ENCODE data around the gene NBL1. TPM values are rescaled to one million over a fixed set of nuclear protein-coding genes. Genes with fewer than 3 reads are reported as not detected.
"Not testable (repeated sequence)": the region's sequence is repeated elsewhere in the genome, so short reads cannot be mapped to it uniquely, and the experiment has no call there.

NBL1 gene
- total and polyA plus RNA-seq, 2 donors: 21.7 to 47.6 TPM

DNA sequence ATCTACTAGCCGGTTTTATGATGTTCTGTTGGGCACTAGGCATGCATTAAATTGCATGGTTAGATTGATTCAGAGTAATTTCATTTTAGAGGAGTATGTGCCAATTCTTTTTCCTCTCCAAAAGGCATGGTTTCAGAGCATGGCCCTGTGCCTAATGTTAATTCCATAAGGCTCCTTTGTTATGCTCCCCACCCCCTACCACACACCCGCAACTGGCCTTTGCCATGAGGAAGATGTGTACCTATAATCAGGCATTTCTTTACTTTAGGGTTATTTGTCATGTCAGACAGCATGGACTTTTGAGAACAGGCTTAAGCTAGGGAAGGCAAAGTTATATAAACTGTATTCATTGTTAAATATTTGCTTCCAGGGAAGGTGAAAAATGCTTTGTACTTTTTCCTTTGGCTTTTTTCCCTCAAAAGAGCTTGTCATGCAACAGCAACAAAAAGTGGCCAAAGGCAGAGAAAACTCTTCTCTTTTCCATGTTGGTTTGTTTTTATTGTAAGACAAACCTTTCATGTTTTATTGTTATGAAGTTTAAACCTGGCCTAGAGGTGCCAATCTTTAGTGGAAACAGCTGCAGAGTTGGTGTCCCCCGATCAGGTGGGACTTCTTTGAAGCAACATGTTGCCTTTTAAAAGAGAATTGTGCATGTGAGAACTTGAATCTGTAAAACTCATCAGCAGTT lies 24.3 kb upstream of the NBL1 start:
- H3K36me3 ChIP-seq (ENCODE audit: control insufficient read depth in 2 of 2, insufficient read depth in 2 of 2, low read length in 1 of 2): peaks cover 7 to 30% of the 10 kb centered on the region in 2 donors
- 69% methylated on average over 3 of the region's 3 CpGs for WGBS
- peaks cover 5 to 9% of the 10 kb centered on the region in 2 donors for H3K4me1 ChIP-seq (ENCODE audit: control insufficient read depth in 2 of 2, insufficient read depth in 2 of 2, low read length in 2 of 2)
- peak in 3 of 9 donors; percentile 35 to 67 (median 37) for DNase-seq (ENCODE audit: low read depth in 6 of 9, low spot score in 9 of 9)
- no peak overlapping the region for H3K4me3 ChIP-seq (ENCODE audit: low read length in 2 of 2)
- peak overlapping the region in 1 of 2 donors; percentile 2 for H3K27ac ChIP-seq (ENCODE audit: low read depth in 1 of 2, low read length in 1 of 2)
- no peaks in the 10 kb centered on the region for H3K9me3 ChIP-seq (ENCODE audit: control insufficient read depth in 2 of 2, insufficient read depth in 1 of 2, low read length in 1 of 2)
- no peaks in the 10 kb centered on the region for H3K27me3 ChIP-seq (ENCODE audit: control insufficient read depth in 2 of 2, insufficient read depth in 1 of 2, low read length in 1 of 2)

DNA sequence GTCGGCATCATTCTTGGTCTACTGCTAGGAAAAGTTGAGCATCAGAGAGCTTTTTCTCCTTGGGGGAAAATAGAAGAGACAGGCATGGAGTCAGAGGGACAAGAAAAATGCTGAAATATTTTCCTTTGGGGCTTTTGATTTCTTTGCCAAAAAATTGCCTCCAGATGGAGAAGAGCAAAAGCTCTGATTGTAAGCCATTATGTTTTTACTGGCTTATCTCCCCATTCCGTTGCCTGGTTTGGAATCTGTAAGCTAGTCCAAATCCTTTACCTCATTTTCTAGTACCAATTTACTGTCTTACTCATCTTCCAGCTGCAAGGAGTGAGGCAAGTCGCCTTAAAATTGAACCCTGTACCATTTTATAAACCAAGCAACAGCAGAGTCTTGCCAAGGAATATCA lies 23.3 kb upstream of the NBL1 start:
- Histone ChIP-seq H3K27ac (ENCODE audit: low read depth in 1 of 2, low read length in 1 of 2) (no peak overlapping the region), H3K9me3 (ENCODE audit: control insufficient read depth in 2 of 2, insufficient read depth in 1 of 2, low read length in 1 of 2) (no peaks in the 10 kb centered on the region), H3K27me3 (ENCODE audit: control insufficient read depth in 2 of 2, insufficient read depth in 1 of 2, low read length in 1 of 2) (no peaks in the 10 kb centered on the region), H3K4me1 (ENCODE audit: control insufficient read depth in 2 of 2, insufficient read depth in 2 of 2, low read length in 2 of 2) (peaks cover 5 to 9% of the 10 kb centered on the region in 2 donors), H3K36me3 (ENCODE audit: control insufficient read depth in 2 of 2, insufficient read depth in 2 of 2, low read length in 1 of 2) (peaks cover 6 to 32% of the 10 kb centered on the region in 2 donors), H3K4me3 (ENCODE audit: low read length in 2 of 2) (no peak overlapping the region)
- DNase-seq (ENCODE audit: low read depth in 6 of 9, low spot score in 9 of 9): no peak
- WGBS: 96% methylated on average over 3 of the region's 3 CpGs

DNA sequence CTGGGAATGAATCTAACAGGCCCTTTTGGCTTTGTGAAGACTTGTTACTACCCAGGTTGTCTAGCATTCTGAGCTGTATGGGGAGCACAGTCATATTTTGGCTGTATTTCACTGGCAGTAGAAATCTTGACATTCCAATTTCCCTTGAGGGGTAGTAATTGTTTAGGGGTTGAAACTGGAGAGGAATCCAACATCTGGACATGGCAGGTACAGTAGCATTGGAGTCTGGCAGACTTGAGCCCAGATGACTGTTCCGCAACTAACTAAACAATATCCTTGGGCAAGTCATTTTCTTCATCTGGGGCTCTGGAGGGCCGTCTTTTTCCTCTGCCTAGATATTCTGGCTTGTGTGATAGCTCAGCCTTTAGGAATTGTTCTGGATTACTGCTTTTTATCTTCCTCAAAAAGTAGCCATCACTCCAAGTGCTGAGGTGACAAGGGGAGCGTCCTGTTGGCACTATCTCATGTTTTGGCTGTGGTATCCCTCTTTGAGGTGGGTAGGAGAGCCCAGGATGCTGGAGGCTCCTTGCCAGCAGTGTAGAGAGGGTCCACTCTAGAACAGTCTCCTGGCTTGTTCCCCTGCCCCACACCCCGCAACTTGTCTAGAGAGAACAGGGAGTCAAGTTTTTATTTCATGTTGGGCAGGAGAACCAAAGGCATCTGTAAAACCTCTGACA lies 22.7 kb upstream of the NBL1 start:
- H3K9me3 ChIP-seq (ENCODE audit: control insufficient read depth in 2 of 2, insufficient read depth in 1 of 2, low read length in 1 of 2): no peaks in the 10 kb centered on the region
- no peaks in the 10 kb centered on the region for H3K27me3 ChIP-seq (ENCODE audit: control insufficient read depth in 2 of 2, insufficient read depth in 1 of 2, low read length in 1 of 2)
- no peak for DNase-seq (ENCODE audit: low read depth in 6 of 9, low spot score in 9 of 9)
- no peak overlapping the region for H3K4me3 ChIP-seq (ENCODE audit: low read length in 2 of 2)
- WGBS: 97% methylated on average over 4 of the region's 4 CpGs
- peaks cover 9 to 34% of the 10 kb centered on the region in 2 donors for H3K36me3 ChIP-seq (ENCODE audit: control insufficient read depth in 2 of 2, insufficient read depth in 2 of 2, low read length in 1 of 2)
- no peak overlapping the region for H3K27ac ChIP-seq (ENCODE audit: low read depth in 1 of 2, low read length in 1 of 2)
- H3K4me1 ChIP-seq (ENCODE audit: control insufficient read depth in 2 of 2, insufficient read depth in 2 of 2, low read length in 2 of 2): peaks cover 5 to 9% of the 10 kb centered on the region in 2 donors

DNA sequence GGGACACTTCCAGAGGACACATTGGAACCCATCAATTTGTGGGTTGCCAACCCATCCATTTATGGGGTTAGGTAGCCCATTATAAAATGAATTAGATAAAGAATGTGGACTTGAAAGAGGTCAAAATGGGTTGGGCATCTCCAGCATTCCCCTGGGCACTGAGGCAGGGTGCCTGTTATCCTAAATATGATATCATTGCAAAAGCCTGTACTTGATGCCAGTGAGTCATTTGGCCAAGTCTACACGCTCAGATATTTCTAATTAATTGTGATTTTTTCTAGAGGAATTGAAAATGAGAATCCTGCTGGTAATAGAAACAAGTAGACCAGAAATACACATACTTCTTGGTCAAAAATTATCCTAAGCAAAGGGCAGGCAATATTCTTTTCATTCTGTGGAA lies 21.9 kb upstream of the NBL1 start:
- Histone ChIP-seq H3K27ac (ENCODE audit: low read depth in 1 of 2, low read length in 1 of 2) (no peak overlapping the region), H3K4me3 (ENCODE audit: low read length in 2 of 2) (no peak overlapping the region), H3K36me3 (ENCODE audit: control insufficient read depth in 2 of 2, insufficient read depth in 2 of 2, low read length in 1 of 2) (peaks cover 15 to 38% of the 10 kb centered on the region in 2 donors), H3K27me3 (ENCODE audit: control insufficient read depth in 2 of 2, insufficient read depth in 1 of 2, low read length in 1 of 2) (no peaks in the 10 kb centered on the region), H3K4me1 (ENCODE audit: control insufficient read depth in 2 of 2, insufficient read depth in 2 of 2, low read length in 2 of 2) (peaks cover 5 to 9% of the 10 kb centered on the region in 2 donors), H3K9me3 (ENCODE audit: control insufficient read depth in 2 of 2, insufficient read depth in 1 of 2, low read length in 1 of 2) (no peaks in the 10 kb centered on the region)
- 96% methylated on average over 1 of the region's 1 CpG for WGBS
- no peak for DNase-seq (ENCODE audit: low read depth in 6 of 9, low spot score in 9 of 9)

DNA sequence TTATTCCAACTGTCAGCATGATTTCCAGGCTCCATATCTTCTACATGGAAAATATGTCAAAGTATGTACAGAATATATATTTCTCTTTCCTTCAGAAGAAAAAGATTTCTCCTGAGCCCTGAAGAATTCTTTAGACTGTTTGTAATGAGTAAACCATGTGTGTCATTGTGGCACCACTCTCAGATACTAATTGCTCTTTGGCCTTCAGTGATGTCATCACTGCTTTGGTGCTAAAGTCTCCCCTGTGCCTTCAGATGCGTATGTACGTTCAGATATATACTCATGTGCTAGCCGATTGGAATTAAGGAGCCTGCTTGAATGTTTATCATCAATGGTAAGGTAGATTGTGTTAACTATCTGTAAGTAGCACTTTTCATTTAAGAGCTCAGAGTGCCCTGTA lies 20.6 kb upstream of the NBL1 start:
- Histone ChIP-seq H3K27me3 (ENCODE audit: control insufficient read depth in 2 of 2, insufficient read depth in 1 of 2, low read length in 1 of 2) (no peaks in the 10 kb centered on the region), H3K4me1 (ENCODE audit: control insufficient read depth in 2 of 2, insufficient read depth in 2 of 2, low read length in 2 of 2) (peaks cover 3 to 6% of the 10 kb centered on the region in 2 donors), H3K4me3 (ENCODE audit: low read length in 2 of 2) (no peak overlapping the region), H3K27ac (ENCODE audit: low read depth in 1 of 2, low read length in 1 of 2) (no peak overlapping the region), H3K9me3 (ENCODE audit: control insufficient read depth in 2 of 2, insufficient read depth in 1 of 2, low read length in 1 of 2) (no peaks in the 10 kb centered on the region), H3K36me3 (ENCODE audit: control insufficient read depth in 2 of 2, insufficient read depth in 2 of 2, low read length in 1 of 2) (peaks cover 19 to 42% of the 10 kb centered on the region in 2 donors)
- 97% methylated on average over 3 of the region's 3 CpGs for WGBS
- no peak for DNase-seq (ENCODE audit: low read depth in 6 of 9, low spot score in 9 of 9)

DNA sequence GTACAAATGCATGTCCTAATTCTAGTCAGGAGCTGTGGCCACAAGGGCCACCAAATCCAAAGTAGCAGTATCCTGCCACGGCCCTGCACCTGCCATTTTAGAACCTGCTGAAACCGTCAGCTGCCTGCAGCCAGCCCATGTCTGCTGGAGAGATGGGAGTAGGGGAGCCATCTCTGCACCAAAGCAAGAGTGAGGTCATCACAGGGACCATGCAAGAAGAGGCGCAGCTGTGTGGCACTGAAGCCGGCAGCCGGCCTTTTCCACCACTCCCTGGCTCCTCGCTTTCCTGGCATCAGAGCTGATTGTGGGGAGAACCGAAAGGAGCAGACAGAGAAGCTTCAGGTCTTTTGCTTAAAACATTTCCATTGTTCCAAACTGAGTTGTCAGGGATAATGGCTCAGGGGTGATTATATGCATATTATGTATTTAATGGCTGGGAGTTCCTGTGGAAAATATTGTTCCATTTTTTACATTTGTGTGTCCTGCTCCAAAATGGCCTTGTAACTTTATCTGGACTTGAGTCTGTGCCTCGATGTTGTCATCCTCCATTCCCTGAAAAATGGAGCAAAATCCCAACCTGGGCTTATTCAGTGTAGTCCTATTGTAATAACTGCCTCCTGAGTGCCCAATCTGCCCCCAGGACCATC lies 18.7 kb upstream of the NBL1 start:
- DNase-seq (ENCODE audit: low read depth in 6 of 9, low spot score in 9 of 9): no peak
- peaks cover 22 to 45% of the 10 kb centered on the region in 2 donors for H3K36me3 ChIP-seq (ENCODE audit: control insufficient read depth in 2 of 2, insufficient read depth in 2 of 2, low read length in 1 of 2)
- no peak overlapping the region for H3K4me3 ChIP-seq (ENCODE audit: low read length in 2 of 2)
- H3K4me1 ChIP-seq (ENCODE audit: control insufficient read depth in 2 of 2, insufficient read depth in 2 of 2, low read length in 2 of 2): no peaks in the 10 kb centered on the region
- H3K9me3 ChIP-seq (ENCODE audit: control insufficient read depth in 2 of 2, insufficient read depth in 1 of 2, low read length in 1 of 2): no peaks in the 10 kb centered on the region
- H3K27ac ChIP-seq (ENCODE audit: low read depth in 1 of 2, low read length in 1 of 2): no peak overlapping the region
- H3K27me3 ChIP-seq (ENCODE audit: control insufficient read depth in 2 of 2, insufficient read depth in 1 of 2, low read length in 1 of 2): no peaks in the 10 kb centered on the region
- WGBS: 98% methylated on average over 8 of the region's 8 CpGs

DNA sequence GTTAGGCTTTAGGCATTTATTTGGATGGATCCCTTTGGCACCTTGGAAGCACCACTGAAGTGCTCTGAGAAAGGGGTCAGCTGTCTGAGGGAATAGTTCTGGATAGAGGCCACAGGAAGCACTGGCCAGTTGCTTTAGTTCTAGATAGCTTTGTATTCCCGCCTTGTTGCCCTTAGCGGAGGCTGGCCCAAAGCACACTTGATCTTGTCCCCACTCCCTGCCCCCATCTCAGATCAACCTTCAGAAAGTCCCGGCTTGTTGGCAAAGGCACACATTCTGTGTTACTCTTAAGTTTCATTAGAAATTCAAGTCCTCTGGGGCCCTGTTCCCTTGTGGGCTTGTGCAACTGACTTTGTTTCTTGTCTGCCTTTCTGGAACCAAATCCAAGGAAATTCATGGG lies 15.2 kb upstream of the NBL1 start:
- Histone ChIP-seq H3K4me3 (ENCODE audit: low read length in 2 of 2) (no peak overlapping the region), H3K27ac (ENCODE audit: low read depth in 1 of 2, low read length in 1 of 2) (no peak overlapping the region), H3K4me1 (ENCODE audit: control insufficient read depth in 2 of 2, insufficient read depth in 2 of 2, low read length in 2 of 2) (no peaks in the 10 kb centered on the region), H3K27me3 (ENCODE audit: control insufficient read depth in 2 of 2, insufficient read depth in 1 of 2, low read length in 1 of 2) (no peaks in the 10 kb centered on the region), H3K36me3 (ENCODE audit: control insufficient read depth in 2 of 2, insufficient read depth in 2 of 2, low read length in 1 of 2) (peaks cover 21 to 39% of the 10 kb centered on the region in 2 donors), H3K9me3 (ENCODE audit: control insufficient read depth in 2 of 2, insufficient read depth in 1 of 2, low read length in 1 of 2) (no peaks in the 10 kb centered on the region)
- DNase-seq (ENCODE audit: low read depth in 6 of 9, low spot score in 9 of 9): no peak
- 98% methylated on average over 3 of the region's 3 CpGs for WGBS

DNA sequence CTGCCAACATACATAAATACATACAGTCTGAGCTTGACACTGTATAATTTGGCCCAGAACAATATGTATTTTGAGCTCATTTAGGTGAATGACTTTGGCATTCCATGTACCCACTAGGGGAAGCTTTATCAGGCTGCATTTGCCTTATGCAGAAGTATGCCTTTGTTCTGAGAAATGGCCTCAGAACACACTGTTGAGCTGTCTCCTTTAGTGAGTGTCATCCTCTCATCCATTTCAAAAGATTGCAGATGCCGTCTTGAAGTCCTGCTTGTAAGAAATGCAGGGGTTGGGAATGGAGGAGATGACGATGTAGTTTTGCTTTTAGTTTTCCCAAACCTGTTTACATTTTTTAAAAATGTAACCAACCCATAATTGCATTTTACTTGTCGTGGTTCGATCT lies 14.8 kb upstream of the NBL1 start:
- Histone ChIP-seq H3K4me1 (ENCODE audit: control insufficient read depth in 2 of 2, insufficient read depth in 2 of 2, low read length in 2 of 2) (no peaks in the 10 kb centered on the region), H3K36me3 (ENCODE audit: control insufficient read depth in 2 of 2, insufficient read depth in 2 of 2, low read length in 1 of 2) (peaks cover 19 to 34% of the 10 kb centered on the region in 2 donors), H3K27ac (ENCODE audit: low read depth in 1 of 2, low read length in 1 of 2) (no peak overlapping the region), H3K27me3 (ENCODE audit: control insufficient read depth in 2 of 2, insufficient read depth in 1 of 2, low read length in 1 of 2) (no peaks in the 10 kb centered on the region), H3K9me3 (ENCODE audit: control insufficient read depth in 2 of 2, insufficient read depth in 1 of 2, low read length in 1 of 2) (no peaks in the 10 kb centered on the region), H3K4me3 (ENCODE audit: low read length in 2 of 2) (no peak overlapping the region)
- 98% methylated on average over 4 of the region's 4 CpGs for WGBS
- DNase-seq (ENCODE audit: low read depth in 6 of 9, low spot score in 9 of 9): no peak

DNA sequence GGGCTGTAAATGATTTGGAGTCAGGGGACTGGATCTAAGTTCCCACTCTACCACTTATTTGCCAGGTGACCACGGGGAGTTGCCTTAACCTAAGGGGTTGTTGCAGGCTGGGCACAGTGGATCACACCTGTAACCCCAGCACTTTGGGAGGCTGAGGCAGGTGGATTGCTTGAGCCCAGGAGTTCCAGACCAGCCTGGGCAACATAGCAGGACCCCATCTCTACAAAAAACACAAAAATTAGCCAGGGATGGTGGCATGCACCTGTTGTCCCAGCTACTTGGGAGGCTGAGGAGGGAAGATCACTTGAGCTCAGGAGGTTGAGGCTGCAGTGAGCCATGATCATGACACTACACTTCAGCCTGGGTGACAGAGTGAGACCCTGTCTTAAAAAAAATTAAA lies 13.9 kb upstream of the NBL1 start:
- not testable (repeated sequence) for H3K9me3 ChIP-seq (ENCODE audit: control insufficient read depth in 2 of 2, insufficient read depth in 1 of 2, low read length in 1 of 2); H3K27ac ChIP-seq (ENCODE audit: low read depth in 1 of 2, low read length in 1 of 2); H3K4me3 ChIP-seq (ENCODE audit: low read length in 2 of 2); H3K27me3 ChIP-seq (ENCODE audit: control insufficient read depth in 2 of 2, insufficient read depth in 1 of 2, low read length in 1 of 2); DNase-seq (ENCODE audit: low read depth in 6 of 9, low spot score in 9 of 9); H3K4me1 ChIP-seq (ENCODE audit: control insufficient read depth in 2 of 2, insufficient read depth in 2 of 2, low read length in 2 of 2)
- peaks cover 19 to 29% of the 10 kb centered on the region in 2 donors for H3K36me3 ChIP-seq (ENCODE audit: control insufficient read depth in 2 of 2, insufficient read depth in 2 of 2, low read length in 1 of 2)
- WGBS: 100% methylated on average over 1 of the region's 1 CpG
